ENCODE data around the gene ST7. TPM values are rescaled to one million over a fixed set of nuclear protein-coding genes. Genes with fewer than 3 reads are reported as not detected.
A peak's percentile ranks its signal among the peaks of the same experiment; 100 is the strongest.

Gene ST7
- total and polyA plus RNA-seq, 2 experiments from 2014 or later, result 9.9 to 18.3 TPM

GRCh38 chr7:117140921-117141320, 187.6 kb downstream of the ST7 start (continued):
- TF ChIP-seq ETS1 (IDR thresholded peaks at IDR 0.05) (no peak), ZNF331 (CRISPR knock-in tag; IDR thresholded peaks at IDR 0.05; ENCODE audit: low read depth) (no peak), REST (IDR thresholded peaks at IDR 0.05; ENCODE audit: unreplicated experiment) (no peak)

- no peaks in the 10 kb centered on the region for H3K9me2 ChIP-seq (ENCODE audit: insufficient read depth)
- H3F3A ChIP-seq (replicated peaks; ENCODE audit: low read depth), result no peaks in the 10 kb centered on the region
- H3K79me2 ChIP-seq (replicated peaks; ENCODE audit: insufficient read depth), result no peaks in the 10 kb centered on the region
- DNase-seq (ENCODE audit: low spot score) (no peak), ATAC-seq (no peak)
- H3K27ac Mint-ChIP-seq, result peak overlapping the region; percentile 57
- H3K27me3 Mint-ChIP-seq (ENCODE audit: insufficient read depth, low read depth, poor library complexity), result peaks cover 5% of the 10 kb centered on the region
- no peak overlapping the region; the same call in 2 of the 3 replicates for H3K4me3 Mint-ChIP-seq
- H3K4me1 ChIP-seq (ENCODE audit: insufficient read depth), result peaks cover 50% of the 10 kb centered on the region
- H3K4me3 ChIP-seq, result no peak overlapping the region
- H3K9me3 Mint-ChIP-seq, result no peaks in the 10 kb centered on the region
- H4K20me1 ChIP-seq (replicated peaks; ENCODE audit: insufficient read depth), result no peaks in the 10 kb centered on the region
- no peaks in the 10 kb centered on the region for H3K36me3 ChIP-seq (ENCODE audit: insufficient read depth)
- no peaks in the 10 kb centered on the region for H3K27me3 ChIP-seq (ENCODE audit: insufficient read depth)
- H3K4me2 ChIP-seq, result peak overlapping the region; percentile 30; the same call in 1 of the 2 replicates
- H3K27ac ChIP-seq (ENCODE audit: low read depth), result no peak overlapping the region; the same call in 1 of the 2 replicates
- H2AFZ ChIP-seq, result no peak overlapping the region
- H3K4me1 Mint-ChIP-seq, result peaks cover 61% of the 10 kb centered on the region
- H3K36me3 Mint-ChIP-seq (ENCODE audit: low read depth), result peaks cover 4% of the 10 kb centered on the region
- TF ChIP-seq EZH2 (IDR thresholded peaks at IDR 0.05; ENCODE audit: low read depth, unreplicated experiment) (no peak), ZNF462 (CRISPR knock-in tag; IDR thresholded peaks at IDR 0.05) (no peak), JUNB (IDR thresholded peaks at IDR 0.05; ENCODE audit: unreplicated experiment) (no peak), EZH2phosphoT487 (IDR thresholded peaks at IDR 0.05; ENCODE audit: unreplicated experiment) (no peak), CREB1 (CRISPR knock-in tag; IDR thresholded peaks at IDR 0.05; ENCODE audit: low read depth) (no peak), ETS1 (IDR thresholded peaks at IDR 0.05) (no peak), STAT1 (IDR thresholded peaks at IDR 0.05; ENCODE audit: unreplicated experiment) (no peak), NANOG (IDR thresholded peaks at IDR 0.05; ENCODE audit: borderline replicate concordance) (no peak), POLR2AphosphoS5 (IDR thresholded peaks at IDR 0.05; ENCODE audit: low read depth) (no peak), ZNF331 (CRISPR knock-in tag; IDR thresholded peaks at IDR 0.05; ENCODE audit: low read depth) (no peak)
Observed at GRCh38 chr7:117143066-117143465, 189.8 kb downstream of the ST7 start.
